ENCODE data around the gene DIAPH2.

The DIAPH2 gene

GRCh38 chrX:97429101-97429500, 744.5 kb downstream of the DIAPH2 start:
- no peak for DNase-seq (ENCODE audit: low spot score)
- H3K27me3 Mint-ChIP-seq (ENCODE audit: low read depth), result no peaks in the 10 kb centered on the region
- no peaks in the 10 kb centered on the region for H3K36me3 Mint-ChIP-seq (ENCODE audit: low read depth)
- H3K27ac Mint-ChIP-seq, result no peak overlapping the region
- no peaks in the 10 kb centered on the region for H3K4me1 Mint-ChIP-seq (ENCODE audit: low read depth)
- no peaks in the 10 kb centered on the region for H3K9me3 Mint-ChIP-seq
- H3K4me3 Mint-ChIP-seq, result no peak overlapping the region

GRCh38 chrX:97431281-97431680, 746.6 kb downstream of the DIAPH2 start:
- no peaks in the 10 kb centered on the region for H3K27me3 Mint-ChIP-seq (ENCODE audit: low read depth)
- H3K27ac Mint-ChIP-seq, result no peak overlapping the region
- H3K9me3 Mint-ChIP-seq, result no peaks in the 10 kb centered on the region
- no peaks in the 10 kb centered on the region for H3K36me3 Mint-ChIP-seq (ENCODE audit: low read depth)
- no peak for DNase-seq (ENCODE audit: low spot score)
- H3K4me1 Mint-ChIP-seq (ENCODE audit: low read depth), result no peaks in the 10 kb centered on the region
- no peak overlapping the region for H3K4me3 Mint-ChIP-seq

GRCh38 chrX:97446298-97446882, 761.7 kb downstream of the DIAPH2 start:
- Mint-ChIP-seq H3K27me3 (ENCODE audit: low read depth) (no peaks in the 10 kb centered on the region), H3K4me3 (no peak overlapping the region), H3K4me1 (ENCODE audit: low read depth) (no peaks in the 10 kb centered on the region), H3K27ac (no peak overlapping the region), H3K9me3 (no peaks in the 10 kb centered on the region), H3K36me3 (ENCODE audit: low read depth) (no peaks in the 10 kb centered on the region)
- no peak for DNase-seq (ENCODE audit: low spot score)

- DNase-seq (ENCODE audit: low spot score), result no peak
- Mint-ChIP-seq H3K27me3 (ENCODE audit: low read depth) (no peaks in the 10 kb centered on the region), H3K27ac (no peak overlapping the region), H3K9me3 (no peaks in the 10 kb centered on the region), H3K4me1 (ENCODE audit: low read depth) (no peaks in the 10 kb centered on the region), H3K36me3 (ENCODE audit: low read depth) (no peaks in the 10 kb centered on the region), H3K4me3 (no peak overlapping the region)
Observed at GRCh38 chrX:97447306-97447705, 762.7 kb downstream of the DIAPH2 start.

- Mint-ChIP-seq H3K27me3 (ENCODE audit: low read depth) (no peaks in the 10 kb centered on the region), H3K27ac (no peak overlapping the region), H3K9me3 (no peaks in the 10 kb centered on the region), H3K36me3 (ENCODE audit: low read depth) (no peaks in the 10 kb centered on the region), H3K4me1 (ENCODE audit: low read depth) (no peaks in the 10 kb centered on the region), H3K4me3 (no peak overlapping the region)
- DNase-seq (ENCODE audit: low spot score), result no peak
Observed at GRCh38 chrX:97452283-97452682, 767.6 kb downstream of the DIAPH2 start.

GRCh38 chrX:97461763-97462162, 777.1 kb downstream of the DIAPH2 start:
- Mint-ChIP-seq H3K36me3 (ENCODE audit: low read depth) (no peaks in the 10 kb centered on the region), H3K4me3 (no peak overlapping the region), H3K4me1 (ENCODE audit: low read depth) (no peaks in the 10 kb centered on the region), H3K9me3 (no peaks in the 10 kb centered on the region), H3K27me3 (ENCODE audit: low read depth) (no peaks in the 10 kb centered on the region), H3K27ac (no peak overlapping the region)
- no peak for DNase-seq (ENCODE audit: low spot score)

- H3K4me1 Mint-ChIP-seq (ENCODE audit: low read depth), result no peaks in the 10 kb centered on the region
- no peak overlapping the region for H3K4me3 Mint-ChIP-seq
- H3K9me3 Mint-ChIP-seq, result no peaks in the 10 kb centered on the region
- no peak overlapping the region for H3K27ac Mint-ChIP-seq
- DNase-seq (ENCODE audit: low spot score), result no peak
- no peaks in the 10 kb centered on the region for H3K27me3 Mint-ChIP-seq (ENCODE audit: low read depth)
- no peaks in the 10 kb centered on the region for H3K36me3 Mint-ChIP-seq (ENCODE audit: low read depth)
Observed at GRCh38 chrX:97471071-97471470, 786.4 kb downstream of the DIAPH2 start.

- no peaks in the 10 kb centered on the region for H3K36me3 Mint-ChIP-seq (ENCODE audit: low read depth)
- no peak overlapping the region for H3K4me3 Mint-ChIP-seq
- H3K27ac Mint-ChIP-seq, result no peak overlapping the region
- no peaks in the 10 kb centered on the region for H3K27me3 Mint-ChIP-seq (ENCODE audit: low read depth)
- no peak for DNase-seq (ENCODE audit: low spot score)
- no peaks in the 10 kb centered on the region for H3K9me3 Mint-ChIP-seq
- no peaks in the 10 kb centered on the region for H3K4me1 Mint-ChIP-seq (ENCODE audit: low read depth)
Observed at GRCh38 chrX:97474933-97475332, 790.3 kb downstream of the DIAPH2 start.

GRCh38 chrX:97479106-97479890, 794.7 kb downstream of the DIAPH2 start:
- H3K36me3 Mint-ChIP-seq (ENCODE audit: low read depth), result no peaks in the 10 kb centered on the region
- H3K4me3 Mint-ChIP-seq, result no peak overlapping the region
- no peaks in the 10 kb centered on the region for H3K4me1 Mint-ChIP-seq (ENCODE audit: low read depth)
- no peak for DNase-seq (ENCODE audit: low spot score)
- H3K27me3 Mint-ChIP-seq (ENCODE audit: low read depth), result no peaks in the 10 kb centered on the region
- no peak overlapping the region for H3K27ac Mint-ChIP-seq
- no peaks in the 10 kb centered on the region for H3K9me3 Mint-ChIP-seq

- no peaks in the 10 kb centered on the region for H3K9me3 Mint-ChIP-seq
- no peak overlapping the region for H3K27ac Mint-ChIP-seq
- no peak for DNase-seq (ENCODE audit: low spot score)
- H3K4me3 Mint-ChIP-seq, result no peak overlapping the region
- H3K4me1 Mint-ChIP-seq (ENCODE audit: low read depth), result no peaks in the 10 kb centered on the region
- no peaks in the 10 kb centered on the region for H3K27me3 Mint-ChIP-seq (ENCODE audit: low read depth)
- H3K36me3 Mint-ChIP-seq (ENCODE audit: low read depth), result no peaks in the 10 kb centered on the region
Observed at GRCh38 chrX:97481228-97481627, 796.6 kb downstream of the DIAPH2 start.

- Mint-ChIP-seq H3K4me3 (no peak overlapping the region), H3K4me1 (ENCODE audit: low read depth) (no peaks in the 10 kb centered on the region), H3K27ac (no peak overlapping the region), H3K36me3 (ENCODE audit: low read depth) (no peaks in the 10 kb centered on the region), H3K9me3 (no peaks in the 10 kb centered on the region), H3K27me3 (ENCODE audit: low read depth) (no peaks in the 10 kb centered on the region)
- no peak for DNase-seq (ENCODE audit: low spot score)
Observed at GRCh38 chrX:97482666-97483300, 798.1 kb downstream of the DIAPH2 start.

GRCh38 chrX:97490656-97491055, 806.0 kb downstream of the DIAPH2 start:
- no peaks in the 10 kb centered on the region for H3K27me3 Mint-ChIP-seq (ENCODE audit: low read depth)
- no peak for DNase-seq (ENCODE audit: low spot score)
- H3K4me1 Mint-ChIP-seq (ENCODE audit: low read depth), result no peaks in the 10 kb centered on the region
- H3K27ac Mint-ChIP-seq, result no peak overlapping the region
- H3K9me3 Mint-ChIP-seq, result peaks cover 4% of the 10 kb centered on the region
- H3K36me3 Mint-ChIP-seq (ENCODE audit: low read depth), result no peaks in the 10 kb centered on the region
- no peak overlapping the region for H3K4me3 Mint-ChIP-seq

- DNase-seq (ENCODE audit: low spot score), result no peak
- no peaks in the 10 kb centered on the region for H3K4me1 Mint-ChIP-seq (ENCODE audit: low read depth)
- no peaks in the 10 kb centered on the region for H3K27me3 Mint-ChIP-seq (ENCODE audit: low read depth)
- no peak overlapping the region for H3K27ac Mint-ChIP-seq
- no peak overlapping the region for H3K4me3 Mint-ChIP-seq
- H3K36me3 Mint-ChIP-seq (ENCODE audit: low read depth), result no peaks in the 10 kb centered on the region
- peaks cover 4% of the 10 kb centered on the region for H3K9me3 Mint-ChIP-seq
Observed at GRCh38 chrX:97494756-97495372, 810.2 kb downstream of the DIAPH2 start.

GRCh38 chrX:97498093-97498492, 813.5 kb downstream of the DIAPH2 start:
- no peak overlapping the region for H3K27ac Mint-ChIP-seq
- H3K9me3 Mint-ChIP-seq, result no peaks in the 10 kb centered on the region
- DNase-seq (ENCODE audit: low spot score), result no peak
- no peaks in the 10 kb centered on the region for H3K4me1 Mint-ChIP-seq (ENCODE audit: low read depth)
- H3K27me3 Mint-ChIP-seq (ENCODE audit: low read depth), result no peaks in the 10 kb centered on the region
- H3K4me3 Mint-ChIP-seq, result no peak overlapping the region
- H3K36me3 Mint-ChIP-seq (ENCODE audit: low read depth), result no peaks in the 10 kb centered on the region
